ENCODE results near the gene LPIN2.
A peak's percentile ranks its signal among the peaks of the same experiment; 100 is the strongest.
"Not testable (repeated sequence)": the region's sequence is repeated elsewhere in the genome, so short reads cannot be mapped to it uniquely, and the experiment has no call there.

LPIN2 gene, protein sequence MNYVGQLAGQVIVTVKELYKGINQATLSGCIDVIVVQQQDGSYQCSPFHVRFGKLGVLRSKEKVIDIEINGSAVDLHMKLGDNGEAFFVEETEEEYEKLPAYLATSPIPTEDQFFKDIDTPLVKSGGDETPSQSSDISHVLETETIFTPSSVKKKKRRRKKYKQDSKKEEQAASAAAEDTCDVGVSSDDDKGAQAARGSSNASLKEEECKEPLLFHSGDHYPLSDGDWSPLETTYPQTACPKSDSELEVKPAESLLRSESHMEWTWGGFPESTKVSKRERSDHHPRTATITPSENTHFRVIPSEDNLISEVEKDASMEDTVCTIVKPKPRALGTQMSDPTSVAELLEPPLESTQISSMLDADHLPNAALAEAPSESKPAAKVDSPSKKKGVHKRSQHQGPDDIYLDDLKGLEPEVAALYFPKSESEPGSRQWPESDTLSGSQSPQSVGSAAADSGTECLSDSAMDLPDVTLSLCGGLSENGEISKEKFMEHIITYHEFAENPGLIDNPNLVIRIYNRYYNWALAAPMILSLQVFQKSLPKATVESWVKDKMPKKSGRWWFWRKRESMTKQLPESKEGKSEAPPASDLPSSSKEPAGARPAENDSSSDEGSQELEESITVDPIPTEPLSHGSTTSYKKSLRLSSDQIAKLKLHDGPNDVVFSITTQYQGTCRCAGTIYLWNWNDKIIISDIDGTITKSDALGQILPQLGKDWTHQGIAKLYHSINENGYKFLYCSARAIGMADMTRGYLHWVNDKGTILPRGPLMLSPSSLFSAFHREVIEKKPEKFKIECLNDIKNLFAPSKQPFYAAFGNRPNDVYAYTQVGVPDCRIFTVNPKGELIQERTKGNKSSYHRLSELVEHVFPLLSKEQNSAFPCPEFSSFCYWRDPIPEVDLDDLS

DNA sequence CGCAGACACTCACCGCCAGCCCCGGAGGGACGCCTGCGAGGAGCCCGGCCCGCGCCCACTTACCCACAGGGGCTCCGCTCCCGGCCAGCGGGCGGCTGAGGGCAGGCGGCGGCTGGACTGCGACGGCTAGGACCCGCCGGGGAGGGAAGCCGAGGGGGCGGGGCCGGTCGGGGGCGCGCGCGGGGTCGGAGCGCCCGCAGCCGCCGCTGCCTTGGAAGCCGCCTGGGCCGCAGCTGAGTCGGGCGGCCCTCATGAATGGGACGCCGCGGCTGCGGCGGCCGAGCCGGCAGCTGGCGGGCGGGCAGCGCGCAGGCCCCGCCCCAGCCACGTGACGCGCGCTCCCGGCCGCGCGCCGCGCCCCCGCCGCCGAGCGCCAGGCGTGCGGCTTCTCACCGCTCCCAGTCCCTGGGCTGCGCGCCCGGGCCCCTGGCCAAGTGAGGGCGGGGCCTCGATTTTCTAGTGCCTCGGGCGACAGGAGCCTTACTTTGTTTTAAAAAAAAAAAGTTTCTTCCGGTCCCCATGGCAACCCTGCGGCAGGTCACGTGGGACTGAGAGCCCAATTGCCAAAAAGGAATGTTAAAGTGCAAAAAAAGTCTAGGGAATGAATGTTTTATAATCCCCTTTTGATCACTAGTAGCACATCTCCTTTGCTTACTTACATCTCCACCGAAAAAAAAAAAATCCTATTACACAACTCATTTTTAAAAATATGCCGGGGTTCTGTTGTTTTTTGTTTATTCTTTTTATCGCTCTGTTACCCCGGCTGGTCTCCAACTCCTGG lies at the start of gene LPIN2:
Gene LPIN2, minus strand, starts transcription at position 121 of the 781 bp plus-strand sequence. CDS start 52,304 bp downstream, outside the sequence.
- peak; percentile 94 for DNase-seq

DNA sequence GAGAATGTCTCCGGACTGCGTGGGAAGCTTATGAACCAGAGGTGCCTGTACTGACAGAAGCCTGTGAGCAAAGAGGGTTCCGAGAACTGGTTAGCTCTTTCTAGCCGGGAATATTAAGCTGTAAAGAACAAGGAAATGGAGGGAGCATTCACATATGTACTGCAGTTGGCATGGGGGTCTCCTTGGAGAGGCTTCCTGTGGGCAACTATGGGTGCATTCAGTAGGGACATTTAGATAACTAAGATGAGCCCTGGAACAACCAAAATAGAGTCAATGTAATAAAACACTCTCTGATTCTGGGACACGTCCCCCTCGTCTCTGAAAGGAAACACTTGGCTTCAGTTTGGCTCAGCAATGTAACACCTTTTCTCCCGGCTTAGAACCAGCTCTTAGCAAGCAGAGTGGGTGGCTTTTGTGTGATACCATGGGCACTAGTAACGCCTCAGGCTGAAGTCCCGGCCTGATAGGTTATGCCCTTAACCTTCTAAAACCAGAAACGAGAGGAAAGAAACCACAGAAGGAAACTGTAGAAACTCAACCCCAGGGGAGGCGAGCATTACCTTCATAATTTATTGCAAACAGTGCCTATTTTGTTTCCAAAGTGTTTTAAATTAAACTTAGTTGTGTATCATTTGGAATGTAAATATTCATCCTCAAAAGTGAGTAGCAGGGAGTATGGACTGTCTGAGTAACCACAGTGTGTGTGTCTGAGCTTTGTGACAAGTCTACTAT lies 48.8 kb upstream of the LPIN2 start:
- DNase-seq: peak; percentile 34

DNA sequence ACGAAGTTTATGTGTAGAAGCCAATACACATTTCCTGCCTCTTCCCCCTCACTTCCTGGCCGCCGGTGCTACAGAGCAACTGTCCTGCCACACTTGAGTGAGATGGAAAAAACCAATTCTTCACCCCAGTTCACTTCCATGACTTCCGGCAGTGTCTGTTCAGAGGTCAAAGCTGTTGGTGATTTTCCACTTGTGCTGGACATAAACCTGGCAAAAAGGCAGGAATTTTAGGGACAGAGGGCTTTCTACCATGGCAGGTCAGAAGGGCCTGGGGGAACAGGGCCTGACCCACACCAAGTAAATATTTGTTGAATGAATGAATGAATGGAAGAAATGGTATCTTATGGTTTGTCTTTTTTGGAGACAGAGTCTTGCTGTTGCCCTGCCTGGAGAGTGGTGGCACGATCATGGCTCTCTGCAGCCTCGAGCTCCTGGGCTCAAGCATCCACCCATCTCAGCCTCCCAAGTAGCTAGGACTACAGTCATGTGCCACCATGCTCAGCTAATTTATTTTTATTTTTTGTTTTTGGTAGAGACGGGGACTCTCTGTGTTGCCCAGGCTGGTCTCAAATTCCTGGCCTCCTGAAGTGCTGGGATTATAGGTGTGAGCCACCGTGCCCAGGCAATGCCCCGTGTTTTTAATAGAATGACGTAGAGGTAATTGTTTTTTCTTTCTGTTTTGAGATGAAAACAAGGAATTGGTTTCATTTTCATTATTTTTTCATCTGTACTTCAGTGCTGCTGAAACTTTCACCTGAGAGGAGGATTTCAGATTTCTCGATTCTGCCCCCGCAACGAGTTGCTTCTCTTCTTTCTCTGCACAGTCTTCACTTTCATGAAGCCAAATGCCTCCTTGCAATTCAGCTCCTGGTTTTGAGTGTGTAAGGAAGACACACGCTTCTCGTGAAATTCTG lies 48.0 kb upstream of the LPIN2 start:
- DNase-seq: peak; percentile 49

DNA sequence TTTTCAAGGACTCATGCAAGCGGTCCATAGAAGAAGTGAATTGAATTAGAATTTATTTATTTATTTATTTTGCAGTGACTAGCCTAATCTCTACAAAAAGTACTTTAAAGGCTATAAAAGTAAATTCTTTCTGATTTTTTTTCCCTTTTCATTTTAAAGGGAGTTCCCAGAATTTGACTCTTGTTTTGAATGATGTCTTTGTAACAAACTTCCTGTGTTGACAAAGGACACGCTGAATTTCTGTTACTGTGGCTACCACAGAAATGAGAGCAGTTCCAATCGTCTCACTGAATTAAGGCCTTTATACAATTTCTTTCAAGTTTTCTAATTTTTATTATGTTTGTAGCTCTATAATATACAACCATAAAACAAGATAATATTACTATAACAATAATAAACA lies 46.3 kb upstream of the LPIN2 start:
- DNase-seq: no peak

DNA sequence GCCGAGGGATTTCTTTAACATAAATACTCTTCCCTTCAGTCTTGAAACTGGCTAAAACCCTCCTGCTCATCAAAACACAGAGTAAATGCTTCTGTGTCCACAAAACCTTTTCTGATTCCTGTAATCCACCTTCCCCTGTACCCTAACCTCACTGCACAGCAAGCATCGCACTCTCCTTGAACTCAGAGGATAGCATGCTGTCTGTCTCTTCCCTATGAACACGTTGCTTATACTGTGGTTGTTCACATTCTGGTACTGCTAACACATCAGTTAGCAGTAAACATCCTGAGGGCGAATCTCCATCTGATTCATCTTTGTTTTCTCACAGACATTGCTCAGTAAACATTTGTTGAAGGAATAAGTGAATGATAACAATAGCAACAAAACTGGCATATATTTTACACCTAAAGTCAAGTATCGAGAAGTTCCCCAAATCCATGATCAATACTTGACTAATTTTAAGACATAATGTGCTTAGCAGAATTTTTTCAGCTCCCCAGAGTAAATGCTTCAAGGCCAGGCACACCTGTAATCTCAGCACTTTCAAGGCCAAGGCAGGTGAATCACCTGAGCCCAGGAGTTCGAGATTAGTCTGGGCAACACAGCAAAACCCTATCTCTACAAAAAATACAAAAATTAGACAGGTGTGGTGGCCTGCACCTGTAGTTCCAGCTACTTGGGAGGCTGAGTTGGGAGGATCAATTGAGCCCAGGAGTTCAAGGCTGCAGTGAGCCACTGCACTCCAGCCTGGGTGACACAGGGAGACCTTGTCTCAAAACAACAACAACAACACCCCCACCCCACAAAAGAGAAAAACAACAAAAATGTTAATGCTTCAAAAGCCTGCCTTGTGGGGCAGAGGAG lies 45.6 kb upstream of the LPIN2 start:
- DNase-seq: no peak

DNA sequence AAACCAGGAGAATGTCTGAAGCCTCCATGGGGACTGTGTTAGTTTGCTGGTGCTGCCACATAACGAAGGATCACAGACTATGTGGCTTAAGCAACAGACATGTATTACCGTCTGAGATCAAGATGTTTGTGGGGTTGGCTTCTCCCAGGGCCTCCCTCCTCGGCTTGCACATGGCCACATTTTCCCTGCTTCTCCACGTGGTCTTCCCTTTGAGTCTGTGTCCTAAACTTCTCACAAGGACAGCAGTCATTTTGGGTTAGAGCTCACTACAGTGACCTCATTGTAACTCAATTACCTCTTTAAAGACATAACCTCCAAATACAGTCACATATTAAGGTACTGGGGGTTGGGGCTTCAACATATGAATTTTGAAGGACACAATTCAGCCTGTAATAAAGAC lies 44.6 kb upstream of the LPIN2 start:
- no peak for DNase-seq

DNA sequence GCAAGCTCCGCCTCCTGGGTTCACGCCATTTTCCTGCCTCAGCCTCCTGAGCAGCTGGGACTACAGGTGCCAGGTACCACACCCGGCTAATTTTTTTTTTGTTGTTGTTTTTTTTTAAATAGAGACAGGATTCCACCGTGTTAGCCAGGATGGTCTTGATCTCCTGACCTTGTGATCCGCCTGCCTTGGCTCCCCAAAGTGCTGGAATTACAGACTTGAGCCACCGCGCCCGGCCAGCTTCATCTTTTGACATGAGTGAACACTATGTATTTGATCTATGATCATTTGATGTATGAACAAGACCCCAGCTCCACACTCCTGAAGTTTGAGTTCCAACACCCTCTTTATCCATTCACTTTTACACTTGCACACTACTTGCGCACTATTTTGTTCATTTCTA lies 43.4 kb upstream of the LPIN2 start:
- no peak for DNase-seq

DNA sequence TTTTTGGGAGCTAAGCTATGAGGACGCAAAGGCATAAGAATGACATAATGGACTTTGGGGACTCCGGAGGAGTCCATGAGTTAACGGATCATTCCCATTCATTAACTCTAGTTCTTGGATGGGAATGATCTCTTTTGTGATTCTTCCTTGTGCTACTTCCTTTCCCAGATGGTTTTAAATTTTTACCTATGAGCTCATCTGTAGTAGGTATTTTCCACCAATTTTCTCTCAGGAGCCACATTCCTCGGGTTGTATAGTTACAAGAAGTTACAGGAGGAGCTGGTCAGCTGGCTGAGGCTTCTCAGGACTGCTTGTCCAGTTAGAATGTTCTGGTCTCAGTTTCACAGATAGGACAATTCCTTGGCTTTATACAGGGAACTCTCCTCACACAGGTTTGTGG lies 42.9 kb upstream of the LPIN2 start:
- no peak for DNase-seq

DNA sequence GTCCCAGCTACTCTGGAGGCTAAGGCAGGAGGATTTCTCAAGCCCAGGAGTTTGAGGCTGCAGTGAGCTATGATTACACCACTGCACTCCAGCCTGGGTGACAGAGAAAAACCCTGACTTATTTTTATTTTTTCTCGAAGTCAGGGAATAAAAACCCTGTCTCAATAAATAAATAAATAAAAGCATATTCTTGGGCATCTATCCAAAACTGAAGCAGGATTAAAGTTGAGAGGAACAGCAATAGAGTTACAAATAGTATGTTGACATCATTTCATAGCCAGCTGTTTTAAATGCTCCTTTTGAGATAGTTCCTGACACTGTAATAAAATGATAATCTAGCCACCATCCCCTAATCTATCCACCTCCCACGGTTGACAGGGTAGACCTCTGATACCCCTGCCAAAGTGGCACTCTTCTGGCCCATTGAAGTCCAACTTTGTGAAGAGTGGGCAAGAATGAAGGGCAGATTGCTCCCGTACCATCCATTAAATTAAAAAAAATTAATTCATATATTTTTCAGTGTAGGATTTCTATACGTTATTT lies 42.3 kb upstream of the LPIN2 start:
- DNase-seq: no peak

DNA sequence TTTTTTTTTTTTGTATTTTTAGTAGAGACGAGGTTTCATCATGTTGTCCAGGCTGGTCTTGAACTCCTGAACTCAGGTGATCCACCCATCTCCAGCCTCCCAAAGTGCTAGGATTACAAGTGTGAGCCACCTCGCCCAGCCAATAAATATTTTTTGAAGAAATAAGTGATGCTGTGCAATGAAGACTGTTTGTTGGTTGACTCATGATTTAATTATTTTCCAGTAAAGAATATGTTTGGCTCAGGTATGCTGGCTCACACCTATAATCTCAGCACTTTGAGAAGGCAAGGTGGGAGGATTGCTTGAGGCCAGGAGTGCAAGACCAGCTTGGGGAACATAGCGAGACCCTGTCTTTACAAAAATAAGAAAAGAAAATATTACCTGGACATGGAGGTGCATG lies 41.8 kb upstream of the LPIN2 start:
- no peak for DNase-seq

DNA sequence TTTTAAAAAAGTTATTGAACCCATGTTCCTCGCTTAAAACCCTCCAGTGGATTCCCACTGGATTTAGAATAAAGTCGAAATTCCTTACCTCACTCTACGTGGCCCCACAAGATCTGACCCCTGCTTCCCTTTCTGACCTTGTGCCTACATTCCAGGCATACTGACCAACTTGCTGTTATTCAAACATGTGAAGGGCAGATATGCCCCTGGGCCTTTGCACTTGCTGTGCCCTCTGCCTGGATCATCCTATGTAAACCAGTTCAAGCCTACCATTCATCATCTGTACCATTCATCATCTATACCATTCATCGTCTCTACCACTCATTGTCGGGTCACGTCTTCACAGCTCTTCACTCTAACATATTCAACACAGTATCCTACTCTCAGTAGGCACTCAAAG lies 41.3 kb upstream of the LPIN2 start:
- DNase-seq: no peak

DNA sequence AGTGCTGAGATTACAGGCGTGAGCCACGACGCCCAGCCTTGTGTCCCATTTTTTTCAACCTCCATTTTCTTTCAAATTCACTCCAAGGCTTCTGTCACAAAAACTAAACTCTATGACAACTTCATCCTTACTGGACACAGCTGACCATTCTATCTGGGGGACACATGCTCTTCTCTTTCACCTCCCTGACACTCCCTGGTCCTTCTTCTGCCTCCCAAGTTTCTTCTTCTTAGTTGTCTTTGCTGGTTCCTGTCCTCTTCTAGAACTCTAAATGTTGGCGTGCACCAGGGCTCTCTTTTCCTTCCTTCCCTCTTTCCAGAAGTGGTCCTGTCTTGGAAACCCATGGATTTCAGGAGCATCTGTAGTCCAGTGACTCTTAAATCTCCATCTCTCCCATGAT lies 40.1 kb upstream of the LPIN2 start:
- DNase-seq: no peak

DNA sequence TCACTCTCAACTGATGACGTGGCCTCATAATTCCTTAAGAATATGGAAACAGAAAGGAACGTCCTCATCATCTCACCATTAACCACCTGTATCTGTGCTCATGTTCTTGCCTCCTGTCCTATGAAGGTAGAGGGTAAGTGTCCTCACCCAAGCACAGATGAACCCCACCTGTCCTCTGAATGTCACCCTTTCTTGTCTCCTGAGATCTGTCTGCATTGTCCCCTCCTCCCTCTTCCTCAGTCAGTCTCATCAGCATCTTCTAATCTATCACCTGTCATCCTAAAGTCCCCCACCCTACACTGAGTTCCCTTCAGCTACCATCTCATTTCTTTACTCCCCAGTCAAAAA lies 39.4 kb upstream of the LPIN2 start:
- no peak for DNase-seq

DNA sequence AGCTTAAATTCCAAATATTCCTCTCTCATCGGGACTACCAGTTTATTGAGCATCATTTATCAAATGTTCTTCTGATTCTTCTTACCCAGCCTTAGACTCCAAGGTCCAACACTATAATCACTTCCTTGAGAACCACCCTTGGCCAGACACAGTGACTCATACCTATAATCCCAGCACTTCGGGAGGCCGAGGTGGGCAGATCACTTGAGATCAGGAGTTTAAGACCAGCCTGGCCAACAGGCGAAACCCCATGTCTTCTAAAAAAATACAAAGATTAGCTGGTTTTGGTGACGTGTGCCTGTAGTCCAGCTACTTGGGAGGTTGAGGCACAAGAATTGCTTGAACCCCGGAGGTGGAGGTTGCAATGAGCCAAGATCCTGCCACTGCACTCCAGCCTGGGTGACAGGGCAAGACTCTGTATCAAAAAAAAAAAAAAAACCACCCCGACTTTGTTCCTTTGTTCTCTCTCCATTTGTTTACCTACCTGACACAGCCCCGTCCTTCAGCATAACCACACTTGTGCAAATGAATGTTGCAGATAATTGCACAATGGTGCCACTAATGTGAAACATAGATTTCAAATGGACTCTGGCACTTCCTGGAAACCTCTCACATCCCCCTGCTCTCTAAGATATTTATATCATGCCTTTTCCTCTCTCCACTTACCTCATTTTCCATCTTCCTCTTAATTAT lies 38.9 kb upstream of the LPIN2 start:
- no peak for DNase-seq

DNA sequence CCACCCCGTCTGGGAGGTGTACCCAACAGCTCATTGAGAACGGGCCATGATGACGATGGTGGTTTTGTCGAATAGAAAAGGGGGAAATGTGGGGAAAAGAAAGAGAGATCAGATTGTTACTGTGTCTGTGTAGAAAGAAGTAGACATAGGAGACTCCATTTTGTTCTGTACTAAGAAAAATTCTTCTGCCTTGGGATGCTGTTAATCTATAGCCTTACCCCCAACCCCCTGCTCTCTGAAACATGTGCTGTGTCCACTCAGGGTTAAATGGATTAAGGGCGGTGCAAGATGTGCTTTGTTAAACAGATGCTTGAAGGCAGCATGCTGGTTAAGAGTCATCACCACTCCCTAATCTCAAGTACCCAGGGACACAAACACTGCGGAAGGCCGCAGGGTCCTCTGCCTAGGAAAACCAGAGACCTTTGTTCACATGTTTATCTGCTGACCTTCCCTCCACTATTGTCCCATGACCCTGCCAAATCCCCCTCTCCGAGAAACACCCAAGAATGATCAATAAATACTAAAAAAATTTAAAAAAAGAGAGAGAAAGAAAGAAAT lies 37.0 kb upstream of the LPIN2 start:
- DNase-seq: not testable (repeated sequence)

DNA sequence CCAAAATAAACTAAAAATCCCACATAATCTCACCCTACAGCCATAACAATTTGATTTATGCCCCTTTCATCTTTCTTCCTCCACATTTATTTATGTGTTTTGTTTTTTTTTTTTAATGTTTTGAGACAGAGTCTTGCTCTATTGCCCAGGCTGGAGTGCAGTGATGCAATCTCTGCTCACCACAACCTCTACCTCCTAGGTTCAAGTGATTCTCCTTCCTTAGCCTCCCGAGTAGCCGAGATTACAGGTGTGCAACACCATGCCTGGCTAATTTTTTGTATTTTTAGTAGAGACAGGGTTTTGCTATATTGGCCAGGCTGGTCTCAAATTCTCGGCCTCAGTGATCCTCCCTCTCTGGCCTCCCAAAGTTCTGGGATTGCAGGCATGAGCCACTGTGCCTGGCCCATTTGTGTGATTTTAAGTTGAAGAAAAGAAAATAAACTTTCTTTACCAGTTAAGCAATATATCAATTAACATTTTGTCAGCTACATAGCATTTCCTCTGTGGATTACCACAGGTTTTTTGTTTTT lies 35.9 kb upstream of the LPIN2 start:
- DNase-seq: no peak

DNA sequence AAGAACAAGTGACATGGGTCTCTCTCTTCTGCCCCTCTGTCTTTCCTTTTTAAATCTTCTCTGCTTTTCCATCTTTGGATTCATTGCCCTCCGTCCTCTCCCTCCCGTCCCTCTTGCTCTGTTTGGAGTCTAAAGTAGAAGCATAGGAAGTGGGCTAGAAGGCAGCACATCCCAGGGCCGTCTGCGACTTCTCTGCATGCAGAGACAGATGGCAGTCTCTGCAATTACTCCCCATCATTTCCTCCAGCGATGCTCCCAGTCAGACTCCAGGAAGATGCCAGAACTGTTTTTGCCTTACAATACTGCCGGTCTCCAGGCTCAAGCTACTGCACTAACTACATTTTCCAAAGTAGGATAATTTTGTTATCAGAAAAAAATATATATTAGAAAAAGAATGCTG lies 35.2 kb upstream of the LPIN2 start:
- no peak for DNase-seq

DNA sequence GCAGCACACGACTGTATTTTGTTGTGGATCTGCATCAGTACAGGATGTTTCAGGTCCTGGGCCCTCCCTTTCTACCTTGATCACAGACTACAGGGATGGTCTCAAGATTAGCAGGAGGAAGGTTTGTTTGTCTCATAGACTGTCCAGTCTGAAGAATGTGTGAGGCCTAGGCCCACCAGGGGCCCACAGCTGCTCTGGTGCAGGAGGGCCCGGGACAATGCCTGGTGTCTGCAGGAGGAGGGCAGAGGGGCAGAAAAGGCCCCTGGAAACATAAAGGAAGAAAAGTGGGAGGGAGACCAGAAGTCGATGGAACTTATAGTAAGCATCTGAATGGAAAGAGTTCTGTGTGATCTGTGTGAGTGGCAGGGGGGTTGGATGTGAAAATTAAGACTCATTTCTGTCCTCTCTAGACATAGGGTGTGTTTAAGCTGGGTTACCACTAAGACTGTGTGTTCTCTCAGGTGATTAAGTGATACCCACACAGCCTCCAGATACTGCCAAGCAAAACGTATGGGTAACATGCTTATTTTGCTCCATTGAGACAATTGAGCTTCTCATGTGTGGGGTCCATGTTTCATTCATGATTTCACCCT lies 33.4 kb upstream of the LPIN2 start:
- no peak for DNase-seq

Measured in stimulated activated CD4-positive, alpha-beta T cell treated with anti-CD3 and anti-CD28 coated beads, Interleukin-4, amount 100 ng/mL, for 1 hour (primary cell).